H1 (cell line): ENCODE data around the gene RAPGEF1. TPM values are rescaled to one million over a fixed set of nuclear protein-coding genes. Genes with fewer than 3 reads are reported as not detected.

Source experiments
- ATF3 ChIP-seq: IDR thresholded peaks from 2 replicates; pipeline ENCODE4 v1.6.1; 2011; ENCODE audit warnings: low read depth, mild to moderate bottlenecking, low read length; ENCODE audit not compliant: insufficient read depth
- CEBPB ChIP-seq: IDR thresholded peaks from 2 replicates; pipeline ENCODE4 v1.6.1; 2012; ENCODE audit warnings: low read depth, low read length
- GABPA ChIP-seq: IDR thresholded peaks from 2 replicates; pipeline ENCODE4 v1.6.1; 2011; ENCODE audit warnings: mild to moderate bottlenecking, low read length, moderate library complexity, borderline replicate concordance; ENCODE audit not compliant: insufficient read depth
- HDAC2 ChIP-seq, 2 experiments: fragments of 300-600 bp in 1 of 2; sonication (generic) in 1 of 2; IDR thresholded peaks; 2 replicates each; pipeline ENCODE4 v1.6.1; 2011 to 2012; ENCODE audit warnings: low read depth in 2 of 2, low read length in 2 of 2, mild to moderate bottlenecking in 2 of 2, moderate library complexity in 2 of 2, borderline replicate concordance in 1 of 2, inconsistent platforms in 1 of 2
- NRF1 ChIP-seq: IDR thresholded peaks from 2 replicates; pipeline ENCODE4 v1.6.1; 2011; ENCODE audit warnings: mild to moderate bottlenecking, low read depth, low read length, improper control_type of control experiment
- PHF8 ChIP-seq: fragments of 200-600 bp; sonication (generic); conservative IDR thresholded peaks from 2 replicates; pipeline ENCODE4 v1.7.1; 2012; ENCODE audit warnings: low read depth, mild to moderate bottlenecking, inconsistent platforms, low read length, moderate library complexity
- POLR2A ChIP-seq, 2 experiments: IDR thresholded peaks; 1 replicate in 1 of 2; 2 replicates in 1 of 2; pipeline ENCODE4 v1.6.1; 2011; ENCODE audit warnings: low read depth in 2 of 2, low read length in 2 of 2, mild to moderate bottlenecking in 2 of 2; ENCODE audit errors: control extremely low read depth in 1 of 2
- POLR2AphosphoS5 ChIP-seq: IDR thresholded peaks from 2 replicates; pipeline ENCODE4 v1.6.1; 2011; ENCODE audit warnings: low read depth, low read length
- SIN3A ChIP-seq, 2 experiments: IDR thresholded peaks in 1 of 2; conservative IDR thresholded peaks in 1 of 2; 2 replicates each; pipeline ENCODE4 v1.6.1; 2011 to 2012; ENCODE audit warnings: low read length in 2 of 2, improper control_type of control experiment in 1 of 2, low read depth in 1 of 2, mild to moderate bottlenecking in 1 of 2
- SIX5 ChIP-seq: IDR thresholded peaks from 2 replicates; pipeline ENCODE4 v1.6.1; 2011; ENCODE audit warnings: mild to moderate bottlenecking, low read depth, low read length
- TAF1 ChIP-seq: IDR thresholded peaks from 2 replicates; pipeline ENCODE4 v1.6.1; 2011; ENCODE audit warnings: mild to moderate bottlenecking, low read depth, low read length
- polyA plus RNA-seq, 7 experiments: library from polyadenylated mRNA; depleted of rRNA in 3 of 7; stranded (reverse) in 5 of 7; unstranded in 2 of 7; fragments of >200 nt in 5 of 7; fragments of 200-250 nt in 2 of 7; gene quantifications; 1 replicate in 5 of 7; 2 replicates in 1 of 7; 4 replicates in 1 of 7; pipeline versions ENCODE4 v1.2.1 to v1.2.3, GENCODE V29; 2011 to 2013; ENCODE audit warnings: missing spikeins in 2 of 7, mixed read lengths in 2 of 7
- total RNA-seq: library from RNA; stranded (reverse); fragmentation: NEBNext Ultra II Directional; extraction: Animal tissue kit (Norgen Biotek cat#: 25700); gene quantifications from 2 replicates; pipeline ENCODE4 v1.2.1, GENCODE V29; 2021

The RAPGEF1 gene
- total and polyA plus RNA-seq, 2 of the 8 experiments (the other 6 are each of a cell fraction or from before 2014, with no cell fraction given) = 29.7 to 78.9 TPM

GRCh38 chr9:131530920-131531832 is 208.7 kb downstream of the RAPGEF1 start, which contains the start of gene UCK1 (continued):
- TF ChIP-seq ATF3 (0 out of 2 replicates have a peak, but pooled peaks have one; percentile 2), POLR2A (IDR thresholded peaks at IDR 0.05; ENCODE audit: control extremely low read depth in 1 of 2, low read depth in 2 of 2, low read length in 2 of 2) (peak in 1 of 2 experiments; percentile 72; a peak in 2 of 3 replicates), CEBPB (no peak), GABPA (peak; percentile 86), PHF8 (peak; percentile 83; the same call in 1 of the 2 replicates), TAF1 (peak; percentile 62), NRF1 (peak; percentile 58), SIX5 (peak; percentile 56; the same call in 1 of the 2 replicates), HDAC2 (IDR thresholded peaks at IDR 0.05; ENCODE audit: borderline replicate concordance in 1 of 2, low read depth in 2 of 2, low read length in 2 of 2) (peak in 1 of 2 experiments; percentile 34; a peak in 1 of 4 replicates), SIN3A (conservative IDR thresholded peaks at IDR 0.05 in 1 of 2, IDR thresholded peaks at IDR 0.05 in 1 of 2; ENCODE audit: low read depth in 1 of 2, low read length in 2 of 2) (no peak), POLR2AphosphoS5 (0 out of 2 replicates have a peak, but pooled peaks have one; percentile 26)
- TF ChIP-seq, all 59 proteins: peak for 15
